CD4-positive, CD25-positive, alpha-beta regulatory T cell (primary cell): ENCODE results near the gene C2CD3. TPM values are rescaled to one million over a fixed set of nuclear protein-coding genes. Genes with fewer than 3 reads are reported as not detected.

ENCODE experiments used
- ATAC-seq, 2 donors: fragments of 150-1000 bp; cut with Tn5 transposase; one replicate each; pipeline ENCODE4 v1.10.0; 2021; ENCODE audit warnings: low read depth in 2 of 2, moderate number of reproducible peaks in 2 of 2, moderate library complexity in 1 of 2
- DNase-seq, 3 donors: peaks; one replicate each; pipeline versions ENCODE4 v3.0.0 to v3.0.0-alpha.2; 2012 to 2022; ENCODE audit warnings: mixed read lengths in 1 of 3
- H3K27ac ChIP-seq: one replicate; pipeline ENCODE4 v1.7.0; 2013; ENCODE audit warnings: mild to moderate bottlenecking, low read length; ENCODE audit not compliant: insufficient read depth, poor library complexity, severe bottlenecking
- H3K27me3 ChIP-seq: one replicate; pipeline ENCODE4 v1.7.0; 2013; ENCODE audit warnings: low read length; ENCODE audit not compliant: control insufficient read depth, insufficient read depth
- H3K36me3 ChIP-seq: one replicate; pipeline ENCODE4 v1.7.0; 2013; ENCODE audit warnings: mild to moderate bottlenecking, low read length, moderate library complexity; ENCODE audit not compliant: control insufficient read depth, insufficient read depth
- H3K4me1 ChIP-seq: 2 replicates; pipeline ENCODE4 v1.7.0; 2013; ENCODE audit warnings: mild to moderate bottlenecking, low read length; ENCODE audit not compliant: insufficient read depth, control insufficient read depth, poor library complexity, severe bottlenecking
- H3K4me3 ChIP-seq: one replicate; pipeline ENCODE4 v1.7.0; 2013; ENCODE audit warnings: low read depth, mild to moderate bottlenecking, low read length, moderate library complexity
- H3K9me3 ChIP-seq, 2 experiments: 1 replicate in 1 of 2; 2 replicates in 1 of 2; pipeline ENCODE4 v1.7.0; 2013; ENCODE audit warnings: low read length in 2 of 2, mild to moderate bottlenecking in 1 of 2, moderate library complexity in 1 of 2; ENCODE audit not compliant: control insufficient read depth in 2 of 2
- H3K27ac Mint-ChIP-seq, 3 donors: one replicate each; pipeline ENCODE4 v1.8.0; 2020 to 2022; ENCODE audit warnings: mild to moderate bottlenecking in 3 of 3, mixed read lengths in 3 of 3, moderate library complexity in 2 of 3
- H3K27me3 Mint-ChIP-seq: one replicate; pipeline ENCODE4 v1.8.0; 2022; ENCODE audit warnings: mild to moderate bottlenecking, mixed read lengths
- H3K36me3 Mint-ChIP-seq: one replicate; pipeline ENCODE4 v1.8.0; 2020; ENCODE audit warnings: mixed read lengths
- H3K4me1 Mint-ChIP-seq, 4 donors: one replicate each; pipeline ENCODE4 v1.8.0; 2020 to 2022; ENCODE audit warnings: mixed read lengths in 4 of 4, mild to moderate bottlenecking in 1 of 4
- H3K4me3 Mint-ChIP-seq, 4 donors: one replicate each; pipeline ENCODE4 v1.8.0; 2020 to 2022; ENCODE audit warnings: mild to moderate bottlenecking in 4 of 4, mixed read lengths in 4 of 4, moderate library complexity in 3 of 4
- H3K9me3 Mint-ChIP-seq, 7 donors: one replicate each; pipeline ENCODE4 v1.8.0; 2020 to 2022; ENCODE audit warnings: mixed read lengths in 7 of 7, mild to moderate bottlenecking in 3 of 7, moderate library complexity in 2 of 7
- polyA plus RNA-seq, 4 donors: library from polyadenylated mRNA; unstranded; fragments of 300-500 nt; fragmentation: Illumina TruSeq; gene quantifications; one replicate each; pipeline ENCODE4 v1.2.3, GENCODE V29; 2021
- total RNA-seq: library from RNA; stranded (reverse); gene quantifications from one replicate; pipeline ENCODE4 v1.2.3, GENCODE V29; 2022

C2CD3 gene
- total and polyA plus RNA-seq, 5 donors from 2014 or later: 7.2 to 46.4 (median 9.3) TPM

- Histone ChIP-seq H3K9me3 (no peaks in the 10 kb centered on the region), H3K36me3 (peaks cover 48% of the 10 kb centered on the region), H3K4me3 (no peak overlapping the region), H3K27ac (no peak overlapping the region), H3K4me1 (peaks cover 11% of the 10 kb centered on the region), H3K27me3 (no peaks in the 10 kb centered on the region)
- peak overlapping the region in 2 of 3 donors; percentile 24 to 72 for H3K27ac Mint-ChIP-seq
- no peak for ATAC-seq
- H3K4me3 Mint-ChIP-seq: no peak overlapping the region
- peaks cover 11 to 21% (median 18%) of the 10 kb centered on the region in 4 donors for H3K4me1 Mint-ChIP-seq
- no peaks in the 10 kb centered on the region for H3K27me3 Mint-ChIP-seq
- no peaks in the 10 kb centered on the region for H3K9me3 Mint-ChIP-seq
- H3K36me3 Mint-ChIP-seq: peaks cover 50% of the 10 kb centered on the region
- no peak for DNase-seq
Measured at GRCh38 chr11:74035264-74035663, 135.5 kb downstream of the C2CD3 start.

- H3K4me3 Mint-ChIP-seq: no peak overlapping the region
- Histone ChIP-seq H3K27me3 (no peaks in the 10 kb centered on the region), H3K27ac (no peak overlapping the region), H3K4me1 (peaks cover 15% of the 10 kb centered on the region), H3K36me3 (peaks cover 29% of the 10 kb centered on the region), H3K9me3 (no peaks in the 10 kb centered on the region), H3K4me3 (no peak overlapping the region)
- no peaks in the 10 kb centered on the region for H3K27me3 Mint-ChIP-seq
- peaks cover 57% of the 10 kb centered on the region for H3K36me3 Mint-ChIP-seq
- DNase-seq (peak in 1 of 3 donors; percentile 36), ATAC-seq (peak; percentile 65 to 67)
- H3K9me3 Mint-ChIP-seq: no peaks in the 10 kb centered on the region
- peak overlapping the region in 2 of 3 donors; percentile 48 to 73 for H3K27ac Mint-ChIP-seq
- H3K4me1 Mint-ChIP-seq: peaks cover 11 to 28% (median 24%) of the 10 kb centered on the region in 4 donors
Measured at GRCh38 chr11:74033046-74033445, 137.8 kb downstream of the C2CD3 start.

- H3K27me3 ChIP-seq: no peaks in the 10 kb centered on the region
- Mint-ChIP-seq H3K4me1 (peaks cover 11 to 32% (median 25%) of the 10 kb centered on the region in 4 donors), H3K27me3 (no peaks in the 10 kb centered on the region), H3K9me3 (no peaks in the 10 kb centered on the region), H3K36me3 (peaks cover 50% of the 10 kb centered on the region), H3K27ac (peak overlapping the region; percentile 80 to 91 (median 89)), H3K4me3 (peak overlapping the region; percentile 59 to 68 (median 64))
- peak overlapping the region; percentile 71 for H3K4me3 ChIP-seq
- H3K36me3 ChIP-seq: peaks cover 17% of the 10 kb centered on the region
- H3K27ac ChIP-seq: peak overlapping the region; percentile 71
- peak; percentile 46 to 63 for ATAC-seq
- peak in 2 of 3 donors; percentile 20 to 66 for DNase-seq
- no peaks in the 10 kb centered on the region for H3K9me3 ChIP-seq
- peaks cover 15% of the 10 kb centered on the region for H3K4me1 ChIP-seq
Measured at GRCh38 chr11:74030723-74031676, 139.8 kb downstream of the C2CD3 start.

- ATAC-seq (peak in 1 of 2 donors; percentile 28), DNase-seq (no peak)
- Histone ChIP-seq H3K27ac (no peak overlapping the region), H3K36me3 (peaks cover 2% of the 10 kb centered on the region), H3K27me3 (no peaks in the 10 kb centered on the region), H3K9me3 (no peaks in the 10 kb centered on the region), H3K4me1 (peaks cover 12% of the 10 kb centered on the region), H3K4me3 (no peak overlapping the region)
- H3K4me1 Mint-ChIP-seq: peaks cover 3 to 21% (median 18%) of the 10 kb centered on the region in 4 donors
- H3K36me3 Mint-ChIP-seq: peaks cover 33% of the 10 kb centered on the region
- no peaks in the 10 kb centered on the region for H3K9me3 Mint-ChIP-seq
- H3K27me3 Mint-ChIP-seq: no peaks in the 10 kb centered on the region
- H3K4me3 Mint-ChIP-seq: no peak overlapping the region
- H3K27ac Mint-ChIP-seq: peak overlapping the region in 2 of 3 donors; percentile 53 to 63
Measured at GRCh38 chr11:74025467-74026166, 145.2 kb downstream of the C2CD3 start.

GRCh38 chr11:74024261-74025029 lies 146.4 kb downstream of the C2CD3 start:
- H3K27me3 ChIP-seq: no peaks in the 10 kb centered on the region
- Mint-ChIP-seq H3K4me1 (peaks cover 0 to 16% (median 14%) of the 10 kb centered on the region in 4 donors), H3K27ac (peak overlapping the region; percentile 10 to 85 (median 66)), H3K9me3 (no peaks in the 10 kb centered on the region), H3K36me3 (peaks cover 30% of the 10 kb centered on the region), H3K4me3 (no peak overlapping the region), H3K27me3 (no peaks in the 10 kb centered on the region)
- peaks cover 16% of the 10 kb centered on the region for H3K4me1 ChIP-seq
- no peak overlapping the region for H3K27ac ChIP-seq
- peaks cover 2% of the 10 kb centered on the region for H3K36me3 ChIP-seq
- DNase-seq: no peak
- no peak overlapping the region for H3K4me3 ChIP-seq
- no peak for ATAC-seq
- no peaks in the 10 kb centered on the region for H3K9me3 ChIP-seq

- H3K36me3 Mint-ChIP-seq: peaks cover 20% of the 10 kb centered on the region
Measured at GRCh38 chr11:74023276-74023675, 147.5 kb downstream of the C2CD3 start.

GRCh38 chr11:74022546-74022945 lies 148.3 kb downstream of the C2CD3 start:
- no peaks in the 10 kb centered on the region for H3K27me3 ChIP-seq
- Mint-ChIP-seq H3K36me3 (peaks cover 14% of the 10 kb centered on the region), H3K27me3 (no peaks in the 10 kb centered on the region), H3K4me3 (no peak overlapping the region), H3K4me1 (peaks cover 0 to 21% (median 11%) of the 10 kb centered on the region in 4 donors), H3K27ac (no peak overlapping the region), H3K9me3 (no peaks in the 10 kb centered on the region)
- H3K4me3 ChIP-seq: no peak overlapping the region
- DNase-seq (no peak), ATAC-seq (no peak)
- H3K36me3 ChIP-seq: peaks cover 2% of the 10 kb centered on the region
- peaks cover 29% of the 10 kb centered on the region for H3K4me1 ChIP-seq
- no peaks in the 10 kb centered on the region for H3K9me3 ChIP-seq
- no peak overlapping the region for H3K27ac ChIP-seq

More at GRCh38 chr11:74023276-74023675, 147.5 kb downstream of the C2CD3 start:
- H3K27ac Mint-ChIP-seq: peak overlapping the region in 2 of 3 donors; percentile 37 to 85
- no peak overlapping the region for H3K27ac ChIP-seq
- no peaks in the 10 kb centered on the region for H3K27me3 ChIP-seq
- ATAC-seq (no peak), DNase-seq (no peak)
- peaks cover 28% of the 10 kb centered on the region for H3K4me1 ChIP-seq
- no peak overlapping the region for H3K4me3 Mint-ChIP-seq
- no peak overlapping the region for H3K4me3 ChIP-seq
- no peaks in the 10 kb centered on the region for H3K27me3 Mint-ChIP-seq
- peaks cover 0 to 15% (median 12%) of the 10 kb centered on the region in 4 donors for H3K4me1 Mint-ChIP-seq
- H3K36me3 ChIP-seq: peaks cover 2% of the 10 kb centered on the region
- no peaks in the 10 kb centered on the region for H3K9me3 ChIP-seq
- no peaks in the 10 kb centered on the region for H3K9me3 Mint-ChIP-seq
